ENCODE results near the gene SSC4D. TPM values are rescaled to one million over a fixed set of nuclear protein-coding genes. Genes with fewer than 3 reads are reported as not detected.
"Not testable (repeated sequence)": the region's sequence is repeated elsewhere in the genome, so short reads cannot be mapped to it uniquely, and the experiment has no call there.

SSC4D gene
- total and polyA plus RNA-seq, 5 experiments from 2014 or later, result 0.62 to 0.85 TPM; not detected in 3

DNA sequence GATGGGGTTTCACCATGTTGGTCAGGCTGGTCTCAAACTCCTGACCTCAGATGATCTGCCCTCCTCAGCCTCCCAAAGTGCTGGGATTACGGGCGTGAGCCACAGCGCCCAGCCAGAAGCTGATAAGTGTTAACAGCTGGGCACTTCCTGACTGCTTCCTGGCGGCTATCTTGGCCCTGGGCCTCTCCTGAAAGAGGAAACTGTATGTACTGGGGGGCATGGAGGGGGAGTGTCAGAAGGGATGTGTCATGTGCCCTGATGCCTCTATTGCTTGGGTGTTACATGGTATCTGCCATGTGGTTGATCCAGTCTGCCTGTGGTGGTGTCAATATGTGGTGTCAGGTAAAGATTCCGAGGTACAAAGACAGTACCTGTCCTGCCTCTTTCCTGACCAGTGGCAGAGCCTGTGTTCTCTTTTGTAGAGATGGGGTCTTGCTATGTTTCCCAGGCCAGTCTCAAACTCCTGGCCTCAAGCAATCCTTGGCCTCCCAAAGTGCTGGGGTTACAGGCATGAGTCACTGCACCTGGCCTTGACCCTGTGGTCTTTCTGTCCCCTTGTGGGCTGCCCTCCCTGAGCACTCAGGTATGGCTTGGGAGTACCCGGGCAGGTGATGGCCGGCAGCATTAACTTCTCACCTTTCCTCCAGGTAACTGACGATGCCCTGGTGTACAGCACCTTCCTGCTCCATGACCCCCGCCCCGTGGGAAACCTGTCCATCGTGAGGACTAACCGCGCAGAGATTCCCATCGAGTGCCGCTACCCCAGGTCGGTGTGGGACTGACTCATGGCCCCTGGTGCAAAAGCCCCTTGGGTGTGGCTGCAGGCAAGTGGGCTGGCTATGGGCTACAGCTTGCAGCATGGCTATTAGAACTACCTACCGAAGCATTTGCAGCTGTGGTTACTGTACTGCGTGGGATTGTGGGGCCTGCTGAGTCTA lies 19.6 kb upstream of the SSC4D start:
- peak overlapping the region in 1 of 10 donors; percentile 66 for H3K27ac Mint-ChIP-seq
- POLR2A ChIA-PET, result no interaction called here
- no peak for ATAC-seq

DNA sequence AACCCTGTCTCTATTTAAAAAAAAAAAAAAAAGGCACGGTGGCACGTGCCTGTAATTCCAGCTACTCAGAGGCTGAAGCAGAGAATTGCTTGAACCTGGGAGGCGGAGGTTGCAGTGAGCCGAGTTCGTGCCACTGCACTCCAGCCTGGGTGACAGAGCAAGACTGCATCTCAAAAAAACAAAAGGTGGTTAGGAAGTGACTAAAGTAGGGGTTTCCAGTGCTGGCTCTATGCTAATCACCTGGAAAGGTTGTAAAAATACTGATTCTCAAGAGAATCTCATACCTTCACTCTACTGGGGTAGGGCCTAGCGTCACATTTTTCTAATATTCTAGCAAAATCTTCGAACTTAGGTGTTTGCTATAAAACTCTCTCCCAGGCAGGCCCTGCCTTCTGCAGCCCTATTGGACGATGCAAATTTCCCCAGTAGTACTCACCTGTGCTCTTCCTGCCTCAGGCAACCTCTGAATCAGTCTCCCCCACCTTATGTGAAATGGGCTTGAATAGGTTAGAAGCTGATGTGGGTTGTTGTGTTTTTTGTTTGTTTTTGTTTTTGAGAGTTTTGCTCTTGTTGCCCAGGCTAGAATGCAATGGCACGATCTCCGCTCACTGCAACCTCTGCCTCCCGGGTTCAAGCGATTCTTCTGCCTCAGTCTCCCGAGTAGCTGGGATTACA lies 18.8 kb upstream of the SSC4D start:
- ATAC-seq (no peak), DNase-seq (no peak)
- Mint-ChIP-seq H3K27ac (peak overlapping the region in 2 of 10 donors; percentile 66), H3K9me3 (no peaks in the 10 kb centered on the region), H3K36me3 (peaks cover 0 to 3% (median 2%) of the 10 kb centered on the region in 3 donors), H3K4me3 (no peak overlapping the region), H3K27me3 (peaks cover 0 to 3% (median 0%) of the 10 kb centered on the region in 5 donors), H3K4me1 (peaks cover 0 to 6% (median 3%) of the 10 kb centered on the region in 4 donors)
- POLR2A ChIA-PET, result no interaction called here

More for the DNA sequence above, 19.6 kb upstream of the SSC4D start:
- no peak overlapping the region for H3K4me3 Mint-ChIP-seq
- DNase-seq, result peak in 1 of 10 donors; percentile 6
- peaks cover 0 to 3% (median 0%) of the 10 kb centered on the region in 5 donors for H3K27me3 Mint-ChIP-seq
- H3K9me3 Mint-ChIP-seq, result no peaks in the 10 kb centered on the region
- H3K36me3 Mint-ChIP-seq, result peaks cover 0 to 3% (median 2%) of the 10 kb centered on the region in 3 donors
- peaks cover 0 to 6% (median 2%) of the 10 kb centered on the region in 4 donors for H3K4me1 Mint-ChIP-seq

DNA sequence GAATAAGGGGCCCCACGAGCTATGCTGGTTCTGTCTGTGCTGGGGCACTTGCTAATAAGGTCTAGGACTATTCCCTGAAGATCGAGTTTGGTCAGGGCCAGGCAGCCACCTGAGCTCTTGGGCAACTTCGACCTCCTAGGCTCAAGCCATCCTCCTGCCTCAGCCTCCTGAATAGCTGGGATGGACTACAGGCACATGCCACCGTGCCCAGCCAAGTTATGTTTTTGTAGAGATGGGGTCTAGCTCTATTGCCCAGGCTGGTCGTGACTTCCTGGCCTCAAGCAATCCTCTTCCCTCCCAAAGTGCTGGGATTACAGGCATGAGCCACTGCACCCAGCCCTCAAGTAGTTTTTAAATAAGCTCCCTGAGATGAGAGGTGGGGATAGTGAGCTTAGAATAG lies 18.1 kb upstream of the SSC4D start:
- H3K36me3 Mint-ChIP-seq, result peaks cover 0 to 3% (median 2%) of the 10 kb centered on the region in 3 donors
- ATAC-seq, result no peak
- POLR2A ChIA-PET, result no interaction called here
- H3K9me3 Mint-ChIP-seq, result no peaks in the 10 kb centered on the region
- no peak for DNase-seq
- no peak overlapping the region for H3K4me3 Mint-ChIP-seq
- H3K4me1 Mint-ChIP-seq, result peaks cover 0 to 6% (median 3%) of the 10 kb centered on the region in 4 donors
- peaks cover 0 to 3% (median 0%) of the 10 kb centered on the region in 5 donors for H3K27me3 Mint-ChIP-seq
- peak overlapping the region in 1 of 10 donors; percentile 34 for H3K27ac Mint-ChIP-seq

DNA sequence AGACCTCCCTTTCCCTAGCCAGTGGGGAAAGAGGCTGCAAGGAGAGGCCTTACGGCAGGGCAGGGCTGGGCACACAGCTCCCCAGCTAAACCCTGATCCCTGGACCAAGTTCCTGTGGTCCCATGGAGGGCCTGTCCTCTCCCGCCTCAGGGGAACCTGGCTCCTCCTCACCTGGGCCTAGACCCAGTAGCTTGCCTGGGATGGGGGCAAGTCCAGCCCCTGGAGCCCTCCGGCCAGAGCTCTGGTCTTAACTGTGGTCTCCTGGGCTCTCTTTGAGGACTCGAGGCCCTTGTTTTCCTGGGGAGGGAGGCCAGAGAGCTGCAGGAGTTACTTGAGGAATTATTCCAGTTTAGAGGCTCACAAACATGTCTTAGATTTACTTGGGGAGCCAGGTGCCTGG lies 16.7 kb upstream of the SSC4D start:
- H3K36me3 Mint-ChIP-seq, result peaks cover 0 to 3% (median 2%) of the 10 kb centered on the region in 3 donors
- DNase-seq, result no peak
- H3K27me3 Mint-ChIP-seq, result peaks cover 0 to 3% (median 0%) of the 10 kb centered on the region in 5 donors
- POLR2A ChIA-PET, result interaction anchor here (0.6 kb wide), 1 partner anchor 33 kb away, joined by 4 read pairs; no protein-coding TSS in a partner anchor
- H3K9me3 Mint-ChIP-seq, result no peaks in the 10 kb centered on the region
- H3K4me3 Mint-ChIP-seq, result no peak overlapping the region
- no peak overlapping the region for H3K27ac Mint-ChIP-seq
- peaks cover 0 to 6% (median 3%) of the 10 kb centered on the region in 4 donors for H3K4me1 Mint-ChIP-seq
- ATAC-seq, result no peak

DNA sequence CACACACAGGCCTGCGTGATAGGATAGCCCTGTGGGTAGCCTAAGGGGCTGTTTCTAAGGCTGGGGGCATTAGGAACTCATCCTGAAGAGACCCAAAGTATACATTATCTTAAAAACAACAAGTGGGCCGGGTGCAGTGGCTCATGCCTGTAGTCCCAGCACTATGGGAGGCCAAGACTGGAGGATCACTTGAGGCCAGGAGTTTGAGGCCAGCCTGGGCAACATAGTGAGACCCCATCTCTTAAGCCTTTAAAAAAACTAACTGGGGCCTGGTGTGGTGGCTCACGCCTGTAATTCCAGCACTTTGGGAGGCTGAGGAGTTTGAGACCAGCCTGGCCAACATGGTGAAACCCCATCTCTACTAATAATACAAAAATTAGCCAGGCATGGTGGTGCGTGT lies 16.1 kb upstream of the SSC4D start:
- H3K4me1 Mint-ChIP-seq, ATAC-seq, H3K27ac Mint-ChIP-seq, H3K4me3 Mint-ChIP-seq, POLR2A ChIA-PET, H3K27me3 Mint-ChIP-seq, DNase-seq, H3K9me3 Mint-ChIP-seq, H3K36me3 Mint-ChIP-seq: not testable (repeated sequence)

DNA sequence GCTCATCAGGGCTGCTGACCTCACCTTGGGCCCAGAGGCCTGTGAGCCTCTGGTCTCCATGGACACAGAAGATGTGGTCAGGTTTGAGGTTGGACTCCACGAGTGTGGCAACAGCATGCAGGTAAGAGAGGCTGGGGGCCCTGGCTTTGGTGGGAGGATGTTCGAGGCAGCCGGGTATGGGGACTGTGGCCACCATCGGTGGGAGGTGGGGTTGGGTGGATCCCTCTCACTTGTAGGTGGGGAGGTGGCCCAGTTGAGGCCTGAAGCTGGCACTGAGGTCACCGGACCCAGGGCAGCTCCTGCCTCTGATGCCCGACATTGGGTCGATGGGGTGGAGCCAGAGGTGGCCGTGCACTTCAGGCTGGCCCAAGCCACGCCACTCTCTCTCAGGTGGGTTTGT lies 15.7 kb upstream of the SSC4D start:
- no peaks in the 10 kb centered on the region for H3K9me3 Mint-ChIP-seq
- peaks cover 0 to 3% (median 0%) of the 10 kb centered on the region in 5 donors for H3K27me3 Mint-ChIP-seq
- H3K27ac Mint-ChIP-seq, result peak overlapping the region in 1 of 10 donors; percentile 24
- no peak overlapping the region for H3K4me3 Mint-ChIP-seq
- peaks cover 0 to 6% (median 4%) of the 10 kb centered on the region in 4 donors for H3K4me1 Mint-ChIP-seq
- ATAC-seq, result no peak
- DNase-seq, result no peak
- POLR2A ChIA-PET, result no interaction called here
- H3K36me3 Mint-ChIP-seq, result no peaks in the 10 kb centered on the region

DNA sequence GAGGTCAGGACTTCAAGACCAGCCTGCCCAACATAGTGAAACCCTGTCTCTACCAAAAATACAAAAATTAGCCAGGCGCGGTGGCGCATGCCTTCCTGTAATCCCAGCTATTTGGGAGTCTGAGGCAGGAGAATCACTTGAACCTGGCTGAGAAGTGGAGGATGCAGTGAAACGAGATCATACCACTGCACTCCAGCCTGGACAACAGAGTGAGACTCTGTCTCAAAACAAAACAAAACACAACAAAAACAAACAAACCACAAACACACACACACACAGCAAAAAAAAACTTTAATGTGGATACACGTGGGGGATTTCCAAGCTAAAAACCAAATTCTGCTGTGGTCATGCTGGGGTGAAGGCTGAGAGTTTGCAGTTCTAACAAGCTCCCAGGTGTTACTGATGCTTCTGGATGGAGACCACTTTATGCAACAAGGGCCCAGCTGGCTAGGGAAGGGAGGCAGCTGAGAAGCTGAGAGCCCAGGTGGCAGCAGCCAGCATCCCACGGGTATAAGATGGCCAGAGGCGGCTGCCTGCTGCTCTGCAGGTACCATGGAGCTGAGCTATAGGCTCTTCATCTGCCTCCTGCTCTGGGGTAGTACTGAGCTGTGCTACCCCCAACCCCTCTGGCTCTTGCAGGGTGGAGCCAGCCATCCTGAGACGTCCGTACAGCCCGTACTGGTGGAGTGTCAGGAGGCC lies 15.1 kb upstream of the SSC4D start, which contains the start of gene ZP3:
Gene ZP3, plus strand, starts transcription at position 538 of the 699 bp plus-strand sequence. Its CDS starts 15 bp downstream, at position 553.
- peaks cover 0 to 7% (median 5%) of the 10 kb centered on the region in 4 donors for H3K4me1 Mint-ChIP-seq
- no peaks in the 10 kb centered on the region for H3K9me3 Mint-ChIP-seq
- POLR2A ChIA-PET, result no interaction called here
- no peaks in the 10 kb centered on the region for H3K36me3 Mint-ChIP-seq
- DNase-seq (no peak), ATAC-seq (no peak)
- peak within 1 kb of the TSS in 1 of 10 donors; percentile 24 for H3K27ac Mint-ChIP-seq
- H3K27me3 Mint-ChIP-seq, result peaks cover 0 to 3% (median 0%) of the 10 kb centered on the region in 5 donors
- no peak within 1 kb of the TSS for H3K4me3 Mint-ChIP-seq

DNA sequence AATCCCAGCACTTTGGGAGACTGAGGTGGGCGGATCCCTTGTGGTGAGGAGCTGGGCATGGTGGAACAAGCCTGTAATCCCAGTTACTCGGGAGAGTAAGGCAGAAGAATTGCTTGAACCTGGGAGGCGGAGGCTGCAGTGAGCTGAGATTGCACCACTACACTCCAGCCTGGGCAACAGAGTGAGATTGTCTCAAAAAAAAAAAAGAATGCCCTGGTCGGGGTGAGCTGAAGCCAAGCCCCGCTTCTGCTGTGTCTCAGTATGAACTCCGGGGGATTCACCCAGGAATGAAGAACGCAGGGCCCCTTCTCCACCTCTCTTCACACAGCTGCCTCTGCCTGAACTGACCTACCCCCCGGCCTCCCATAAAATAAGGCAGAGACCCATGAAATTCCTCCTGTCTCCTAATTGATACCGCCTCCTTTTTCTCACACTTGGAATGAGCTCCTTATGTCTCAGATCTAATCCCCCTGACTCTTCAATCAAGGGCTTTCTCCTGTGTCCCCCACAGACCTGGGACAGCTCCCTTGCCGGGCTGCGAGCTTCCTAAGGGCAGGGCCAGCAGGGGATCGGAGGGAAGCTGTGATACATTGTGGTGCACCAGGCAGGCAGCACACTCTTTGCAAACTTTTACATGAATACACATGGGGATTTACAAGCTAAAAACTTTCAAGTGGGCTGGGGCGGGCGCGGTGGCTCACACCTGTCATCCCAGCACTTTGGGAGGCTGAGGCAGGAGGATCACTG lies 14.3 kb upstream of the SSC4D start:
- ATAC-seq, result no peak
- DNase-seq, result no peak
- Mint-ChIP-seq H3K4me3 (no peak overlapping the region), H3K36me3 (no peaks in the 10 kb centered on the region), H3K4me1 (peaks cover 0 to 9% (median 5%) of the 10 kb centered on the region in 4 donors), H3K27ac (no peak overlapping the region), H3K9me3 (no peaks in the 10 kb centered on the region), H3K27me3 (peaks cover 0 to 3% (median 0%) of the 10 kb centered on the region in 5 donors)
- POLR2A ChIA-PET, result no interaction called here

DNA sequence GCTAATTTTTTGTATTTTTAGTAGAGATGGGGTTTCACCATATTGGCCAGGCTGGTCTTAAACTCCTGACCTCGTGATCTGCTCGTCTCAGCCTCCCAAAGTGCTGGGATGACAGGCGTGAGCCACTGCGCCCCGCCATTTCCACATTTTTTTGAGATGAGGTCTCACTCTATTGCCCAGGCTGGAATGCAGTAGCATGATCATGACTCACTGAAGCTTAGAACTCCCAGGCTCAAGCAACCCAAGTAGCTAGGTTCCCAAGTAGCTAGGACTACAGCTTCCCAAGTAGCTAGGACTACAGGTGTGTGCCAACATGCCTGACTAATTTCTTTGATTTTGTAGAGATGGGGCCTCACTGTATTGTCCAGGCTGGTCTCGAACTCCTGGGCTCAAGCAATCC lies 11.6 kb upstream of the SSC4D start:
- ATAC-seq, DNase-seq, H3K27ac Mint-ChIP-seq, H3K4me3 Mint-ChIP-seq, POLR2A ChIA-PET, H3K27me3 Mint-ChIP-seq, H3K9me3 Mint-ChIP-seq, H3K4me1 Mint-ChIP-seq, H3K36me3 Mint-ChIP-seq: not testable (repeated sequence)

DNA sequence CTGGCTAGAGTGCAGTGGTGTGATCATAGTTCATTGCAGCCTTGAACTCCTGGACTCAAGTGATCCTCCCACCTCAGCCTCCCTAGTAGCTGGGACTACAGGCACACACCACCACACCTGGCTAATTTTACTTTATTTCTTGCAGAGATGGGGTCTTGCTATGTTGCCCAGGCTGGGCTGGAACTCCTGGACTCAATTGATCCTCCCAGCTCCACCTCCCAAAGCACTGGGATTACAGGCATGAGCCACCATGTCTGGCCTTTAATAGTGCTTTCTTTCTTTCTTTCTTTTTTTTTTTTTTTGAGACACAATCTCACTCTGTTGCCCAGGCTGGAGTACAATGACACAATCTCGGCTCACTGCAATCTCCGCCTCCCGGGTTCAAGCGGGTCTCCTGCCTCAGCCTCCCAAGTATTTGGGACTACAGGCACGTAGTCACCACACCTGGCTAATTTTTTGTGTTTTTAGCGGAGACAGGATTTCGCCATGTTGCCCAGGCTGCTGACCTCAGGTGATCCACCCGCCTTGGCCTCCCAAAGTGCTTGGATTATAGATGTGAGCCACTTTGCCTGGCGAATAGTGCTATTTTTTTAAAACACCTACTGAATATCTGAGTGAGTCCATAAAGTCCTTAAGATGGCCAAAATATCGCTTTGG lies 8.3 kb upstream of the SSC4D start:
- H3K4me1 Mint-ChIP-seq, POLR2A ChIA-PET, DNase-seq, H3K9me3 Mint-ChIP-seq, H3K27me3 Mint-ChIP-seq, H3K4me3 Mint-ChIP-seq, ATAC-seq, H3K36me3 Mint-ChIP-seq, H3K27ac Mint-ChIP-seq: not testable (repeated sequence)

DNA sequence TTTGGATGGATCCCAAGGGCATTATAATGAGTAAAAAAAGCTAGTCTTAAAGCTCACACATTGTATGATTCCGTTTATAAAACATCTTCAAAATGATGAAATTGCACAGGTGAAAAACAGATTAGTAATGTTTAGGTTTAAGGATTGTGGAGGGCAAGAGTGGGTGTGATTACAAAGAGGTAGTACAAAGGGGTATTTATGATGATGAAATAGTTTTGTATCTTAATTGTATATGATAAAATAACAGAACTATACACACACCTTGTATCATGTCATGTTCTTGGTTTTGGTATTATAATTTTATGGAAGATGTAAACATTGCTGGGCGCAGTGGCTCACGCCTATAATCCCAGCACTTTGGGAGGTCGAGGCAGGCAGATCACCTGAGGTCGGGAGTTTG lies 2.8 kb upstream of the SSC4D start:
- POLR2A ChIA-PET, result no interaction called here
- ATAC-seq, result no peak

More for the DNA sequence above, 2.8 kb upstream of the SSC4D start:
- Mint-ChIP-seq H3K27me3 (no peaks in the 10 kb centered on the region), H3K9me3 (no peaks in the 10 kb centered on the region), H3K27ac (no peak overlapping the region), H3K4me3 (no peak overlapping the region), H3K4me1 (peaks cover 0 to 4% (median 0%) of the 10 kb centered on the region in 4 donors), H3K36me3 (peaks cover 0 to 2% (median 0%) of the 10 kb centered on the region in 3 donors)
- no peak for DNase-seq

Measured in naive thymus-derived CD8-positive, alpha-beta T cell (primary cell).